Measurements from ENCODE around the gene SOHLH2. TPM values are rescaled to one million over a fixed set of nuclear protein-coding genes. Genes with fewer than 3 reads are reported as not detected.

The SOHLH2 gene
- total and polyA plus RNA-seq, 2 experiments from 2014 or later: 3.0 to 7.0 TPM

GRCh38 chr13:36132376-36132775 lies 82.0 kb downstream of the SOHLH2 start:
- Histone ChIP-seq H3K27me3 (peaks cover 66% of the 10 kb centered on the region), H3K4me3 (no peak overlapping the region), H3K9me3 (ENCODE audit: low read depth) (no peaks in the 10 kb centered on the region), H3K36me3 (no peaks in the 10 kb centered on the region), H3K27ac (no peak overlapping the region), H3K4me1 (ENCODE audit: low read depth) (no peaks in the 10 kb centered on the region)
- TF ChIP-seq CTCF (IDR thresholded peaks at IDR 0.05; ENCODE audit: low read depth, low read length): no peak
- no peak for DNase-seq (ENCODE audit: low read depth in 1 of 2, low spot score in 1 of 2)

- Histone ChIP-seq H3K9me3 (ENCODE audit: low read depth) (no peaks in the 10 kb centered on the region), H3K36me3 (no peaks in the 10 kb centered on the region), H3K4me3 (no peak overlapping the region), H3K4me1 (ENCODE audit: low read depth) (no peaks in the 10 kb centered on the region), H3K27ac (no peak overlapping the region), H3K27me3 (peaks cover 71% of the 10 kb centered on the region)
- DNase-seq (ENCODE audit: low read depth in 1 of 2, low spot score in 1 of 2): peak in 1 of 2 donors; percentile 61
- TF ChIP-seq CTCF (IDR thresholded peaks at IDR 0.05; ENCODE audit: low read depth, low read length): no peak
These were observed 82.4 kb downstream of the SOHLH2 start for GRCh38 chr13:36131931-36132297.

DNA sequence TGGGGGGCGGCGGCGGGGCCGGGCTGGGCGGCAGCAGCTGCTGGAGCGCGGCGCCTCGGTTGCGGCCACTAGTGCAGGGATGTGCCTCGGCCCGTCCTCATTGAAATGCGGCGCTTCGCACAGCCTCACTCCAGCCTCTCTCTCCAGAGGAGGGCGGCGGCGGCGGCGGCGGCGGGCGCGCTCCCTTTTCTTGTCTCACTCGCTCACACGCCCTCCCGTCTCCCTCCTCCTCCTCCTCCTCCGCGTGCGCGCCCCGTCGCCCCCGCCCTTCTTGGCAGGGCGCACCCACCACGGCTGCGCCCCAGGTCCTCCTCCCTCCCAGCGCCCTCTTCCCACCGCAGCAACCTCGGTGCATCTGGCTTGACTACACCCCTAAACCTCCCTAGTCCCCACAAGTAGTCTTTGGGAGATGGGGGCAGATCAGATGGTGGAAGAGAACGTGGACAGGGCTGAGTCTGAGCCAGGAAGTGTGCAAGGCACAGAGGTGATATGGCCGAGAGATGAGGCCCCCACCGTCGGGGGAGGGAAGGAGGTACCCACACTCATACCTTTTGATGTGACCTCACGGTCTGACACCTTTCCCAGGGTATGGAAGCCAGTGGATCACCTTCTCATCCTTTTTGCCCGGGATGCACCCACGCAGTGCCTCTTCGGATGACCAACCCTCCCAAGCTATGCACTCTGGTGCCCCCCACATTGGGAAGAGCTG lies 83.0 kb downstream of the SOHLH2 start, which contains the start of gene DCLK1:
TSS of gene DCLK1 (minus strand) at position 161 of the 709 bp plus-strand sequence.
- no peaks in the 10 kb centered on the region for H3K4me1 ChIP-seq (ENCODE audit: low read depth)
- peak; percentile 63 to 65 for DNase-seq (ENCODE audit: low read depth in 1 of 2, low spot score in 1 of 2)
- peaks cover 74% of the 10 kb centered on the region for H3K27me3 ChIP-seq
- no peaks in the 10 kb centered on the region for H3K9me3 ChIP-seq (ENCODE audit: low read depth)
- no peaks in the 10 kb centered on the region for H3K36me3 ChIP-seq
- peak within 1 kb of the TSS; percentile 32 for H3K4me3 ChIP-seq
- no peak for TF ChIP-seq CTCF (IDR thresholded peaks at IDR 0.05; ENCODE audit: low read depth, low read length)
- H3K27ac ChIP-seq: no peak within 1 kb of the TSS

GRCh38 chr13:36130552-36131221 lies 83.7 kb downstream of the SOHLH2 start:
- H3K27me3 ChIP-seq: peaks cover 74% of the 10 kb centered on the region
- H3K9me3 ChIP-seq (ENCODE audit: low read depth): no peaks in the 10 kb centered on the region
- H3K4me3 ChIP-seq: peak overlapping the region; percentile 32
- no peaks in the 10 kb centered on the region for H3K4me1 ChIP-seq (ENCODE audit: low read depth)
- no peaks in the 10 kb centered on the region for H3K36me3 ChIP-seq
- no peak for TF ChIP-seq CTCF (IDR thresholded peaks at IDR 0.05; ENCODE audit: low read depth, low read length)
- H3K27ac ChIP-seq: no peak overlapping the region
- DNase-seq (ENCODE audit: low read depth in 1 of 2, low spot score in 1 of 2): peak; percentile 33 to 38

DNA sequence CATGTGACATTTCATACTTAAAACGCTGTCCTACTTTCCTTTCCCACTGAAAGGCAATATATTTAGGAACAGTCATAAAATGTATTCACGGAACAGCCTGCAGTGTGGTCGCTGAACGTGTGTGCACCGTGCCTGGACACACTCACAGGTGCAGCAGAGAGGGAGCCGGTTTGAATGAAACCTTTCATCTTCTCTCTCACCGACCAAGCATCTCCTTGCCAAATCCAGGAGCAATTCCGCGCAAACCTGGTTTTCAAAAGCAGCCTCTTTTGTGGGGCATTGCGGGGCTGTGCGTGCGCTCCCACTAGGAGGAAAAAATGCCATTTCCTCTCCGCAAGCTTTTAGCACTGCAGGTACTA lies 84.2 kb downstream of the SOHLH2 start:
- Histone ChIP-seq H3K27me3 (peaks cover 74% of the 10 kb centered on the region), H3K4me1 (ENCODE audit: low read depth) (no peaks in the 10 kb centered on the region), H3K4me3 (peak overlapping the region; percentile 32), H3K27ac (no peak overlapping the region), H3K9me3 (ENCODE audit: low read depth) (no peaks in the 10 kb centered on the region), H3K36me3 (no peaks in the 10 kb centered on the region)
- no peak for TF ChIP-seq CTCF (IDR thresholded peaks at IDR 0.05; ENCODE audit: low read depth, low read length)
- no peak for DNase-seq (ENCODE audit: low read depth in 1 of 2, low spot score in 1 of 2)

Measured in cardiac muscle cell (in vitro differentiated cells and primary cell).